A549 (cell line): Measurements from ENCODE around the gene KCNK7. TPM values are rescaled to one million over a fixed set of nuclear protein-coding genes. Genes with fewer than 3 reads are reported as not detected.

ENCODE experiments used
- ATAC-seq, 2 experiments: fragments of 200-7000 bp in 1 of 2; fragments of >200 bp in 1 of 2; cut with Nextera tagmentation in 1 of 2; cut with Tn5 transposase in 1 of 2; 3 replicates each; pipeline versions ENCODE4 v1.8.0 to v1.9.1; 2018 to 2020; ENCODE audit warnings: mild to moderate bottlenecking in 1 of 2, moderate library complexity in 1 of 2
- CTCF ChIA-PET: fragments of 300-600 bp; sonication (Branson Sonifier 250); formaldehyde crosslinking; extraction: SDS; loops from one replicate; lab custom pipeline; 2021; ENCODE audit warnings: antibody characterized with exemption, inconsistent platforms; lab: Yijun Ruan, JAX
- POLR2A ChIA-PET: fragments of 350-600 bp; formaldehyde crosslinking; extraction: SDS; loops from one replicate; lab custom pipeline; 2021; ENCODE audit warnings: antibody characterized with exemption, inconsistent platforms; lab: Yijun Ruan, JAX
- DNase-seq, 2 experiments: peaks; one replicate each; pipeline versions ENCODE4 v3.0.0 to v3.0.0-alpha.2; 2011 to 2016; ENCODE audit warnings: low read depth in 1 of 2, low spot score in 1 of 2
- FAIRE-seq: peaks from 2 replicates; lab custom pipeline; 2011; peaks lifted over from hg19 to GRCh38; lab: Jason Lieb, UNC
- H3K27ac ChIP-seq, 2 experiments: fragments of >200 bp; sonication (Bioruptor Twin); formaldehyde crosslinking; 3 replicates each; pipeline ENCODE4 v1.5.1; 2016 to 2017
- H3K4me1 ChIP-seq: fragments of >200 bp; sonication (Bioruptor Twin); formaldehyde crosslinking; 3 replicates; pipeline ENCODE4 v1.6.1; 2016
- H3K4me2 ChIP-seq: fragments of >200 bp; sonication (Bioruptor Twin); formaldehyde crosslinking; 3 replicates; pipeline ENCODE4 v1.6.1; 2016
- H3K4me3 ChIP-seq: fragments of >200 bp; sonication (Bioruptor Twin); formaldehyde crosslinking; 3 replicates; pipeline ENCODE4 v1.5.1; 2016
- H3K9me3 ChIP-seq: fragments of >200 bp; sonication (Bioruptor Twin); formaldehyde crosslinking; 3 replicates; pipeline ENCODE4 v1.6.1; 2016
- CBX8 ChIP-seq: fragments of 200-600 bp; sonication (generic); IDR thresholded peaks from 2 replicates; pipeline ENCODE4 v1.6.1; 2016
- EHF ChIP-seq: fragments of 250-450 bp; sonication (Bioruptor Pico); IDR thresholded peaks from 2 replicates; pipeline ENCODE4 v1.5.0; 2020; ENCODE audit warnings: mild to moderate bottlenecking
- KDM1A ChIP-seq: fragments of 200-600 bp; sonication (generic); IDR thresholded peaks from 2 replicates; pipeline ENCODE4 v1.6.1; 2016; ENCODE audit warnings: low read depth, mild to moderate bottlenecking
- NR3C1 ChIP-seq: fragments of >200 bp; sonication (Bioruptor Twin); formaldehyde crosslinking; IDR thresholded peaks from 3 replicates; pipeline ENCODE4 v1.6.1; 2017
- PHF8 ChIP-seq: fragments of 200-600 bp; sonication (generic); IDR thresholded peaks from 2 replicates; pipeline ENCODE4 v1.6.1; 2016; ENCODE audit warnings: low read depth, mild to moderate bottlenecking, antibody characterized with exemption, moderate library complexity, borderline replicate concordance
- RFX5 ChIP-seq: fragments of 450-650 bp; IDR thresholded peaks from 2 replicates; pipeline ENCODE4 v1.7.1; 2014; ENCODE audit warnings: antibody characterized with exemption, mild to moderate bottlenecking, moderate library complexity
- ZFP36 ChIP-seq: fragments of 450-650 bp; IDR thresholded peaks from 2 replicates; pipeline ENCODE4 v1.6.1; 2014; ENCODE audit warnings: borderline replicate concordance; ENCODE audit not compliant: partially characterized antibody
- WGBS: methylation state at CpG from one replicate; pipeline ENCODE4 v1.1.6; 2017; ENCODE audit errors: missing lambda C conversion rate; 5-methylcytosine and 5-hydroxymethylcytosine counted together
- polyA plus RNA-seq, 4 experiments: library from polyadenylated mRNA; depleted of rRNA in 3 of 4; stranded (reverse); fragments of >200 nt; fragmentation: RNase III in 1 of 4; extraction: RNeasy Plus Mini Kit Qiagen cat#74134 plus additional on column Dnase treatment in 1 of 4; gene quantifications; 2 replicates in 3 of 4; 3 replicates in 1 of 4; pipeline ENCODE4 v1.2.3, GENCODE V29; 2011 to 2017
- small RNA-seq, 6 experiments: library from RNA; depleted of rRNA; stranded (forward); fragments of <200 nt; gene quantifications; one replicate each; pipeline ENCODE3, GENCODE V24; 2012
- TF ChIP-seq, protein P1 (sequence below): fragments of 200-600 bp; sonication (generic); IDR thresholded peaks from 2 replicates; pipeline ENCODE4 v1.6.1; 2016; ENCODE audit warnings: antibody characterized with exemption, mild to moderate bottlenecking, moderate library complexity
- TF ChIP-seq, protein P2 (sequence below): IDR thresholded peaks from 2 replicates; pipeline ENCODE4 v1.6.1; 2012; ENCODE audit warnings: low read depth, borderline replicate concordance

The KCNK7 gene
- polyA plus RNA-seq, 2 of the 4 experiments (the other 2 are of a cell fraction) = 0.13 to 0.50 TPM

DNA sequence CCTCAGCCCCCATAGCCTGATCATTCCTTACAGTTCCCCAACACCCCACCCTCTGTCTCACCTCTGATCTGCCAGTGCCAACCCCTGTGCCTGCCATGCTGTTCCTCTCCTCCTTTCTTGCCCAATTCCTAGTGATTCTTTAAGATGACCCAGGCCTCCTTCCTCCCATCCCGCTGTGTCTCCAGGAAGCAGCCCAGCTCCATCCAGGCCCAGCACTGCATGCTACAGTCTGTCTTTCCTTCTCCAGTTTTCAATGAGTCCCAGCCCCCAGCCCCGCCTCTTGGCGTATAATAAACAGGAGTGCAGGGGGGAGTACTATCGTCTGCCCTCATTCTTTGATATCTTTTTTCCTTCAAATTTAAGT is 49.8 kb downstream of the KCNK7 start:
- no peak for FAIRE-seq
- no peak for ATAC-seq
- CTCF ChIA-PET = interaction anchor here (0.9 to 15.3 kb wide), 4 partner anchors 20 to 216 kb away, joined by 3 to 393 read pairs (median 3); partner anchors contain the start of genes FAM89B, LTBP3 and ZNRD2
- Histone ChIP-seq H3K27ac (no peak overlapping the region), H3K4me3 (no peak overlapping the region)
- WGBS = 91% methylated on average over 4 of the region's 4 CpGs
- TF ChIP-seq RFX5 (no peak), ZFP36 (no peak), KDM1A (no peak), NR3C1 (no peak), PHF8 (no peak), CBX8 (no peak), EHF (CRISPR knock-in tag) (no peak)
- TF ChIP-seq, protein P1, sequence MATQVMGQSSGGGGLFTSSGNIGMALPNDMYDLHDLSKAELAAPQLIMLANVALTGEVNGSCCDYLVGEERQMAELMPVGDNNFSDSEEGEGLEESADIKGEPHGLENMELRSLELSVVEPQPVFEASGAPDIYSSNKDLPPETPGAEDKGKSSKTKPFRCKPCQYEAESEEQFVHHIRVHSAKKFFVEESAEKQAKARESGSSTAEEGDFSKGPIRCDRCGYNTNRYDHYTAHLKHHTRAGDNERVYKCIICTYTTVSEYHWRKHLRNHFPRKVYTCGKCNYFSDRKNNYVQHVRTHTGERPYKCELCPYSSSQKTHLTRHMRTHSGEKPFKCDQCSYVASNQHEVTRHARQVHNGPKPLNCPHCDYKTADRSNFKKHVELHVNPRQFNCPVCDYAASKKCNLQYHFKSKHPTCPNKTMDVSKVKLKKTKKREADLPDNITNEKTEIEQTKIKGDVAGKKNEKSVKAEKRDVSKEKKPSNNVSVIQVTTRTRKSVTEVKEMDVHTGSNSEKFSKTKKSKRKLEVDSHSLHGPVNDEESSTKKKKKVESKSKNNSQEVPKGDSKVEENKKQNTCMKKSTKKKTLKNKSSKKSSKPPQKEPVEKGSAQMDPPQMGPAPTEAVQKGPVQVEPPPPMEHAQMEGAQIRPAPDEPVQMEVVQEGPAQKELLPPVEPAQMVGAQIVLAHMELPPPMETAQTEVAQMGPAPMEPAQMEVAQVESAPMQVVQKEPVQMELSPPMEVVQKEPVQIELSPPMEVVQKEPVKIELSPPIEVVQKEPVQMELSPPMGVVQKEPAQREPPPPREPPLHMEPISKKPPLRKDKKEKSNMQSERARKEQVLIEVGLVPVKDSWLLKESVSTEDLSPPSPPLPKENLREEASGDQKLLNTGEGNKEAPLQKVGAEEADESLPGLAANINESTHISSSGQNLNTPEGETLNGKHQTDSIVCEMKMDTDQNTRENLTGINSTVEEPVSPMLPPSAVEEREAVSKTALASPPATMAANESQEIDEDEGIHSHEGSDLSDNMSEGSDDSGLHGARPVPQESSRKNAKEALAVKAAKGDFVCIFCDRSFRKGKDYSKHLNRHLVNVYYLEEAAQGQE = no peak
- TF ChIP-seq, protein P2, sequence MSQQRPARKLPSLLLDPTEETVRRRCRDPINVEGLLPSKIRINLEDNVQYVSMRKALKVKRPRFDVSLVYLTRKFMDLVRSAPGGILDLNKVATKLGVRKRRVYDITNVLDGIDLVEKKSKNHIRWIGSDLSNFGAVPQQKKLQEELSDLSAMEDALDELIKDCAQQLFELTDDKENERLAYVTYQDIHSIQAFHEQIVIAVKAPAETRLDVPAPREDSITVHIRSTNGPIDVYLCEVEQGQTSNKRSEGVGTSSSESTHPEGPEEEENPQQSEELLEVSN = no peak
- TF ChIP-seq, all 56 proteins: peak for 0
- DNase-seq = no peak
- H3K4me1 ChIP-seq = peaks cover 7% of the 10 kb centered on the region
- POLR2A ChIA-PET = no interaction called here
- H3K4me2 ChIP-seq = no peak overlapping the region
- H3K9me3 ChIP-seq = no peaks in the 10 kb centered on the region

Small RNAs within 50 kb of the gene (small RNA-seq; reads per million reads assigned to genes)
- 0 to 0.19 (median 0) reads per million in 6 experiments for gene AP001362.1
- 0 to 4.4 (median 1.3) reads per million in 6 experiments for gene MIR4690

Other genes starting within 250 kb of the KCNK7 start
- gene TIGD3, start 241.0 kb downstream of the KCNK7 start, polyA plus RNA-seq (2011; rRNA removed) = 0.30 and 0.37 TPM in 2 replicates
- gene TIGD3, start 241.0 kb downstream of the KCNK7 start, polyA plus RNA-seq (2017; fragmentation: RNase III; extraction: RNeasy Plus Mini Kit Qiagen cat#74134 plus additional on column Dnase treatment) = 0.54 to 0.71 TPM (median 0.66 TPM) in 3 replicates
- gene SLC25A45, start 213.2 kb downstream of the KCNK7 start, polyA plus RNA-seq (2011; rRNA removed) = 3.1 and 4.9 TPM in 2 replicates
- gene SLC25A45, start 213.2 kb downstream of the KCNK7 start, polyA plus RNA-seq (2017; fragmentation: RNase III; extraction: RNeasy Plus Mini Kit Qiagen cat#74134 plus additional on column Dnase treatment) = 7.9 to 8.6 TPM (median 8.1 TPM) in 3 replicates
- 12.2 and 12.9 TPM in 2 replicates for gene FRMD8, start 209.2 kb downstream of the KCNK7 start, polyA plus RNA-seq (2011; rRNA removed)
- 16.5 to 20.0 TPM (median 17.4 TPM) in 3 replicates for gene FRMD8, start 209.2 kb downstream of the KCNK7 start, polyA plus RNA-seq (2017; fragmentation: RNase III; extraction: RNeasy Plus Mini Kit Qiagen cat#74134 plus additional on column Dnase treatment)
- 181 and 314 TPM in 2 replicates for gene NEAT1, start 173.0 kb downstream of the KCNK7 start, polyA plus RNA-seq (2011; rRNA removed)
- 1,009 to 1,407 TPM (median 1,223 TPM) in 3 replicates for gene NEAT1, start 173.0 kb downstream of the KCNK7 start, polyA plus RNA-seq (2017; fragmentation: RNase III; extraction: RNeasy Plus Mini Kit Qiagen cat#74134 plus additional on column Dnase treatment)
- gene MALAT1, start 96.8 kb downstream of the KCNK7 start, polyA plus RNA-seq (2011; rRNA removed) = 1,041 and 1,340 TPM in 2 replicates
- gene MALAT1, start 96.8 kb downstream of the KCNK7 start, polyA plus RNA-seq (2017; fragmentation: RNase III; extraction: RNeasy Plus Mini Kit Qiagen cat#74134 plus additional on column Dnase treatment) = 167 to 203 TPM (median 188 TPM) in 3 replicates
- 30.8 and 33.6 TPM in 2 replicates for gene SCYL1, start 70.7 kb downstream of the KCNK7 start, polyA plus RNA-seq (2011; rRNA removed)
- 41.8 to 46.8 TPM (median 45.9 TPM) in 3 replicates for gene SCYL1, start 70.7 kb downstream of the KCNK7 start, polyA plus RNA-seq (2017; fragmentation: RNase III; extraction: RNeasy Plus Mini Kit Qiagen cat#74134 plus additional on column Dnase treatment)
- gene LTBP3, start 37.4 kb downstream of the KCNK7 start, polyA plus RNA-seq (2011; rRNA removed) = 28.6 and 39.9 TPM in 2 replicates
- gene LTBP3, start 37.4 kb downstream of the KCNK7 start, polyA plus RNA-seq (2017; fragmentation: RNase III; extraction: RNeasy Plus Mini Kit Qiagen cat#74134 plus additional on column Dnase treatment) = 107 to 134 TPM (median 123 TPM) in 3 replicates
- gene ZNRD2, start 25.3 kb downstream of the KCNK7 start, polyA plus RNA-seq (2011; rRNA removed) = 28.2 and 32.3 TPM in 2 replicates
- gene ZNRD2, start 25.3 kb downstream of the KCNK7 start, polyA plus RNA-seq (2017; fragmentation: RNase III; extraction: RNeasy Plus Mini Kit Qiagen cat#74134 plus additional on column Dnase treatment) = 66.1 to 68.2 TPM (median 68.1 TPM) in 3 replicates
- gene FAM89B, start 23.3 kb downstream of the KCNK7 start, polyA plus RNA-seq (2011; rRNA removed) = 13.5 and 16.9 TPM in 2 replicates
- 18.6 to 23.9 TPM (median 23.1 TPM) in 3 replicates for gene FAM89B, start 23.3 kb downstream of the KCNK7 start, polyA plus RNA-seq (2017; fragmentation: RNase III; extraction: RNeasy Plus Mini Kit Qiagen cat#74134 plus additional on column Dnase treatment)
- 11.6 and 13.8 TPM in 2 replicates for gene EHBP1L1, start 19.7 kb downstream of the KCNK7 start, polyA plus RNA-seq (2011; rRNA removed)
- gene EHBP1L1, start 19.7 kb downstream of the KCNK7 start, polyA plus RNA-seq (2017; fragmentation: RNase III; extraction: RNeasy Plus Mini Kit Qiagen cat#74134 plus additional on column Dnase treatment) = 39.8 to 46.0 TPM (median 43.8 TPM) in 3 replicates
- 16.7 and 18.1 TPM in 2 replicates for gene MAP3K11, start 18.4 kb upstream of the KCNK7 start, polyA plus RNA-seq (2011; rRNA removed)
- 30.9 to 34.9 TPM (median 34.5 TPM) in 3 replicates for gene MAP3K11, start 18.4 kb upstream of the KCNK7 start, polyA plus RNA-seq (2017; fragmentation: RNase III; extraction: RNeasy Plus Mini Kit Qiagen cat#74134 plus additional on column Dnase treatment)
- 14.2 and 17.2 TPM in 2 replicates for gene PCNX3, start 20.0 kb upstream of the KCNK7 start, polyA plus RNA-seq (2011; rRNA removed)
- gene PCNX3, start 20.0 kb upstream of the KCNK7 start, polyA plus RNA-seq (2017; fragmentation: RNase III; extraction: RNeasy Plus Mini Kit Qiagen cat#74134 plus additional on column Dnase treatment) = 26.6 to 30.8 TPM (median 29.7 TPM) in 3 replicates
- gene SIPA1, start 42.3 kb upstream of the KCNK7 start, polyA plus RNA-seq (2011; rRNA removed) = 9.9 and 10.4 TPM in 2 replicates
- 16.9 to 21.3 TPM (median 17.4 TPM) in 3 replicates for gene SIPA1, start 42.3 kb upstream of the KCNK7 start, polyA plus RNA-seq (2017; fragmentation: RNase III; extraction: RNeasy Plus Mini Kit Qiagen cat#74134 plus additional on column Dnase treatment)
- gene RELA, start 67.1 kb upstream of the KCNK7 start, polyA plus RNA-seq (2011; rRNA removed) = 28.9 and 31.8 TPM in 2 replicates
- 50.7 to 55.8 TPM (median 55.1 TPM) in 3 replicates for gene RELA, start 67.1 kb upstream of the KCNK7 start, polyA plus RNA-seq (2017; fragmentation: RNase III; extraction: RNeasy Plus Mini Kit Qiagen cat#74134 plus additional on column Dnase treatment)
- gene KAT5, start 116.5 kb upstream of the KCNK7 start, polyA plus RNA-seq (2011; rRNA removed) = 25.8 and 34.6 TPM in 2 replicates
- 39.8 to 44.7 TPM (median 41.2 TPM) in 3 replicates for gene KAT5, start 116.5 kb upstream of the KCNK7 start, polyA plus RNA-seq (2017; fragmentation: RNase III; extraction: RNeasy Plus Mini Kit Qiagen cat#74134 plus additional on column Dnase treatment)
- 15.1 and 15.8 TPM in 2 replicates for gene RNASEH2C, start 125.0 kb upstream of the KCNK7 start, polyA plus RNA-seq (2011; rRNA removed)
- gene RNASEH2C, start 125.0 kb upstream of the KCNK7 start, polyA plus RNA-seq (2017; fragmentation: RNase III; extraction: RNeasy Plus Mini Kit Qiagen cat#74134 plus additional on column Dnase treatment) = 36.4 to 39.3 TPM (median 36.9 TPM) in 3 replicates
- 5.2 and 5.8 TPM in 2 replicates for gene AP5B1, start 185.2 kb upstream of the KCNK7 start, polyA plus RNA-seq (2011; rRNA removed)
- gene AP5B1, start 185.2 kb upstream of the KCNK7 start, polyA plus RNA-seq (2017; fragmentation: RNase III; extraction: RNeasy Plus Mini Kit Qiagen cat#74134 plus additional on column Dnase treatment) = 9.0 to 10.2 TPM (median 9.2 TPM) in 3 replicates
- not detected in 2 replicates for gene OVOL1, start 191.3 kb upstream of the KCNK7 start, polyA plus RNA-seq (2011; rRNA removed)
- gene OVOL1, start 191.3 kb upstream of the KCNK7 start, polyA plus RNA-seq (2017; fragmentation: RNase III; extraction: RNeasy Plus Mini Kit Qiagen cat#74134 plus additional on column Dnase treatment) = not detected in 3 replicates
- gene SNX32, start 238.2 kb upstream of the KCNK7 start, polyA plus RNA-seq (2011; rRNA removed) = not detected in 2 replicates
- 0.04 to 0.08 TPM (median 0.05 TPM) in 3 replicates for gene SNX32, start 238.2 kb upstream of the KCNK7 start, polyA plus RNA-seq (2017; fragmentation: RNase III; extraction: RNeasy Plus Mini Kit Qiagen cat#74134 plus additional on column Dnase treatment)